Endodermal cell (in vitro differentiated cells): ENCODE results near the gene CFAP57. TPM values are rescaled to one million over a fixed set of nuclear protein-coding genes. Genes with fewer than 3 reads are reported as not detected.
A peak's percentile ranks its signal among the peaks of the same experiment; 100 is the strongest.

ENCODE experiments used
- DNase-seq: peaks from one replicate; pipeline ENCODE4 v3.0.0-alpha.2; 2017
- H3K27ac ChIP-seq: 2 replicates; pipeline ENCODE4 v1.5.1; 2013; ENCODE audit warnings: mild to moderate bottlenecking, low read depth, low read length, moderate library complexity
- H3K27me3 ChIP-seq: 2 replicates; pipeline ENCODE4 v1.6.1; 2013; ENCODE audit warnings: mild to moderate bottlenecking, low read length, moderate library complexity; ENCODE audit not compliant: insufficient read depth, control insufficient read depth, poor library complexity, severe bottlenecking
- H3K36me3 ChIP-seq: 2 replicates; pipeline ENCODE4 v1.7.0; 2013; ENCODE audit warnings: mild to moderate bottlenecking, low read length, moderate library complexity; ENCODE audit not compliant: control insufficient read depth, insufficient read depth
- H3K4me1 ChIP-seq: one replicate; pipeline ENCODE4 v1.7.0; 2013; ENCODE audit warnings: low read length; ENCODE audit not compliant: control insufficient read depth, insufficient read depth
- H3K4me3 ChIP-seq: 2 replicates; pipeline ENCODE4 v1.5.1; 2013; ENCODE audit warnings: mild to moderate bottlenecking, low read length, moderate library complexity
- H3K9ac ChIP-seq: 2 replicates; pipeline ENCODE4 v1.6.1; 2013; ENCODE audit warnings: mild to moderate bottlenecking, low read length, moderate library complexity; ENCODE audit not compliant: poor library complexity, severe bottlenecking; ENCODE audit errors: extremely low read depth
- H3K9me3 ChIP-seq: 2 replicates; pipeline ENCODE4 v1.6.1; 2013; ENCODE audit warnings: mild to moderate bottlenecking, low read length, moderate library complexity; ENCODE audit not compliant: control insufficient read depth
- H3K27ac Mint-ChIP-seq: 2 replicates; pipeline ENCODE4 v1.8.0; 2020; ENCODE audit warnings: mixed read lengths
- H3K27me3 Mint-ChIP-seq: 2 replicates; pipeline ENCODE4 v1.8.0; 2021; ENCODE audit warnings: mild to moderate bottlenecking, mixed read lengths; ENCODE audit not compliant: insufficient read depth
- H3K36me3 Mint-ChIP-seq: 2 replicates; pipeline ENCODE4 v1.8.0; 2020; ENCODE audit warnings: low read depth, mixed read lengths
- H3K4me1 Mint-ChIP-seq: 2 replicates; pipeline ENCODE4 v1.8.0; 2020; ENCODE audit warnings: mixed read lengths
- H3K4me3 Mint-ChIP-seq: 2 replicates; pipeline ENCODE4 v1.8.0; 2020; ENCODE audit warnings: mild to moderate bottlenecking, moderate library complexity, mixed read lengths
- H3K9me3 Mint-ChIP-seq: 2 replicates; pipeline ENCODE4 v1.8.0; 2020; ENCODE audit warnings: mild to moderate bottlenecking, mixed read lengths
- CTCF ChIP-seq: fragments of 200-600 bp; sonication (generic); conservative IDR thresholded peaks from 2 replicates; pipeline ENCODE4 v1.5.0; 2021; ENCODE audit warnings: antibody characterized with exemption, mild to moderate bottlenecking
- whole genome bisulfite sequencing, 2 experiments: methylation state at CpG; one replicate each; pipeline versions ENCODE4 v1.1.5 to v1.1.7; 2013; ENCODE audit warnings: missing lambda C conversion rate in 2 of 2, mixed read lengths in 1 of 2; ENCODE audit not compliant: insufficient coverage in 1 of 2, insufficient read length in 1 of 2; 5-methylcytosine and 5-hydroxymethylcytosine counted together
- total RNA-seq, 2 donors: library from RNA; stranded (reverse); fragmentation: NEBNext Ultra II Directional in 1 of 2; extraction: Animal tissue kit (Norgen Biotek cat#: 25700) in 1 of 2; gene quantifications; 2 replicates in 1 of 2; 3 replicates in 1 of 2; pipeline ENCODE4 v1.2.1, GENCODE V29; 2021

CFAP57 gene
- total RNA-seq, 2 donors from 2014 or later = 0.82 to 0.90 TPM

DNA sequence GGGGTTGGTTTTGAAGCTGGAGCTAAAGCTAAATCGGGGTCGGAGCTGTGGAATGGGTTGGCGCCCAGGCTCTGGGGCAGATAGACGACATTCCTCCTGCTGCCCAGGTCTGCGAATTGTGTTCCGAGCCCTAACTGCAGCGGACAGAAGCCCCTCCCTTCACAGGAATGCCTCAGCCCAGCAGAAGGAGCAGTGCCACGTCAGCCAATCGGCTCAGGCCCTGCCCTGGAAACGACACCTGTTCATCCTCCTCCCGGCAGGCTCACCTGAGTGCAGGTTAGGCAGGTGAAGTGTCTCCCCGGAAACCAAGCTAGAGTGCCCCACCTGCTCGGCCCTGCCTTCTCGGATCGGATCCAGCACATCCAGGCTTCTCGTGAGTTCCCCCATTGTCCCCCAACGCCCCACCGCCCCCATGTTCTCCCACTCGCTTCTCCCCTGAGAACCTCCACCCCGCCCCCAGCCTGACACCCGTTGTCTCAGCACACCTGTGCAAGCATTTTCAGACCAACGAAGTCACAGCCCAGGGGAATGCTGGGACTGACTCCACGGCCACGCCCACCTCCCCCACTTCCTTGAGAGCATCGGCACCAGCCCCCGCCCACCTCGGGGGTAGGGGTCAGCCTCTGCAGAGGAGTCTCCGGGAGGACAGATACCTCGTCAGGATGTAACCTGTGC is 98.4 kb downstream of the CFAP57 start:
- peaks cover 15% of the 10 kb centered on the region for H3K27me3 Mint-ChIP-seq
- H3K36me3 Mint-ChIP-seq = peaks cover 12% of the 10 kb centered on the region
- Histone ChIP-seq H3K36me3 (no peaks in the 10 kb centered on the region), H3K4me3 (no peak overlapping the region), H3K27ac (no peak overlapping the region), H3K27me3 (no peaks in the 10 kb centered on the region), H3K9ac (peak overlapping the region; percentile 38), H3K4me1 (no peaks in the 10 kb centered on the region), H3K9me3 (peaks cover 6% of the 10 kb centered on the region)
- H3K27ac Mint-ChIP-seq = peak overlapping the region; percentile 93
- no peak for TF ChIP-seq CTCF
- WGBS, 2 experiments = 33 to 35% methylated on average over 18 to 29 of the region's 29 CpGs
- peak; percentile 96 for DNase-seq
- peaks cover 16% of the 10 kb centered on the region for H3K4me1 Mint-ChIP-seq
- H3K9me3 Mint-ChIP-seq = peaks cover 13% of the 10 kb centered on the region
- H3K4me3 Mint-ChIP-seq = peak overlapping the region; percentile 72

DNA sequence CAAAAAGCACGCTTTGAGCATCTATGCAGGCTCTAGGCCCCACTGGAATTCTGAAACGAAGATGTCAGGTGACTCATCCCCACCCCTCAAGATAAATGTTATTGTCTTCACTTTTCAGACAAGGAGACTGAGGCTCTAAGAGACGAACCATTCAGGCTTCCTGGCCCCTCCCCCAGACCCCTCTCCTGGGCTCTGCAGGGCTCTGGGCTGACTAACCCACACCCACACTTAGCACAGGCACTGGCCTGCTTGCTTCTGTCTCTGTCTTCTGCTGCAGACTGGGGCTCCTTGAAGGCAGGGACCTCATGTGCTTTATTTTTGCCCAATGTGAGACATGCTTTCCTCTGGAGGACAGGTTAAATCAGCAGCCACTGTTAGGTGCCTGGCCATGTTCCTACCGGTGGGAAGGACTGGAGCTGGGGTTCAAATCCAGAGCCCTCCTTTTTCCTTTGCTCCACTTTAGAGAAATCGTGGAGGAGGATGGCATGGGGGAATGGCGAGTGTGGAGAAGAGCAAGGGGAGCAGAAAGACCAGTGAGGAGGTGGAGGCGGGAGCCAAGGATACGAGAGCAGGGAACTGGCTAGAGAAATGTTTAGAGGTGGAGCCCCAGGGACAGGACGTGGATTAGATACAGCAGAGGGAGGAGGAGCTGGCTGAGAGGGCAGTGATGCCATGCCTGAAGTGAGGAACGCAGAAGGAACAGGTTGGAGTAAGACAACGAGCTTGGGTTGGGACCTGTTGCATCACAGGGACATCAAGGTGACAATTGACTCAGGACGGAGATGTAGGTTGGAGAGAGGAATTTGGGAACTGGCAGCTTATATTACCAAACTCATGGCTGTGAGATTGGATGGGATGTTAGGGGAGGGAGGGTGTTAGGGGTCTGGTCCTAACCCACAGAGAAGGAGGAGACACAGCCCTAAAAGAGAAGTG is 99.3 kb downstream of the CFAP57 start:
- Histone ChIP-seq H3K27ac (no peak overlapping the region), H3K9ac (no peak overlapping the region), H3K4me1 (no peaks in the 10 kb centered on the region), H3K36me3 (no peaks in the 10 kb centered on the region), H3K4me3 (no peak overlapping the region), H3K9me3 (no peaks in the 10 kb centered on the region), H3K27me3 (no peaks in the 10 kb centered on the region)
- DNase-seq = peak; percentile 70
- peaks cover 12% of the 10 kb centered on the region for H3K27me3 Mint-ChIP-seq
- H3K36me3 Mint-ChIP-seq = peaks cover 12% of the 10 kb centered on the region
- peak overlapping the region; percentile 72 for H3K4me3 Mint-ChIP-seq
- WGBS, 2 experiments = 74 to 78% methylated on average over 10 to 12 of the region's 12 CpGs
- H3K4me1 Mint-ChIP-seq = peaks cover 19% of the 10 kb centered on the region
- peaks cover 4% of the 10 kb centered on the region for H3K9me3 Mint-ChIP-seq
- no peak for TF ChIP-seq CTCF
- H3K27ac Mint-ChIP-seq = peak overlapping the region; percentile 93

GRCh38 chr1:43272161-43272560 is 100.0 kb downstream of the CFAP57 start:
- peaks cover 12% of the 10 kb centered on the region for H3K36me3 Mint-ChIP-seq
- Histone ChIP-seq H3K9ac (no peak overlapping the region), H3K27ac (no peak overlapping the region), H3K4me3 (no peak overlapping the region), H3K9me3 (no peaks in the 10 kb centered on the region), H3K36me3 (no peaks in the 10 kb centered on the region), H3K4me1 (no peaks in the 10 kb centered on the region), H3K27me3 (no peaks in the 10 kb centered on the region)
- peaks cover 26% of the 10 kb centered on the region for H3K4me1 Mint-ChIP-seq
- no peak overlapping the region for H3K27ac Mint-ChIP-seq
- peak overlapping the region; percentile 72 for H3K4me3 Mint-ChIP-seq
- peak; percentile 26 for DNase-seq
- no peak for TF ChIP-seq CTCF
- H3K9me3 Mint-ChIP-seq = no peaks in the 10 kb centered on the region
- peaks cover 8% of the 10 kb centered on the region for H3K27me3 Mint-ChIP-seq
- WGBS, 2 experiments = 91 to 95% methylated on average over 6 to 9 of the region's 9 CpGs
